ENCODE data around the gene ANKRD39. TPM values are rescaled to one million over a fixed set of nuclear protein-coding genes. Genes with fewer than 3 reads are reported as not detected.

The ANKRD39 gene
- total RNA-seq (2014; rRNA removed) (24.5 and 29.4 TPM in 2 replicates), Bru-seq, nascent RNA (percentile 68 among the genes with signal in this experiment), BruChase-seq, experiment 1, labeled RNA remaining after a 6-hour chase (percentile 62 among the genes with signal in this experiment), BruChase-seq, experiment 2, labeled RNA remaining after a 2-hour chase (percentile 69 among the genes with signal in this experiment)
- long read RNA-seq, full-length matches to known transcripts = 30 of 34 reads
- long read RNA-seq, partial matches to known transcripts = 3 of 34 reads
- long read RNA-seq, other reads (novel, unspliced or antisense) = 1 of 34 reads

- no peak within 1 kb of the TSS; the same call in 1 of the 2 replicates for H3K27ac ChIP-seq (ENCODE audit: low read length)
- no peaks in the 10 kb centered on the region for H3K27me3 ChIP-seq (ENCODE audit: low read length)
- H3K9me3 ChIP-seq (ENCODE audit: low read length) = no peaks in the 10 kb centered on the region
- BruUV-seq (replicated peaks) = TSS peak; percentile 23
- 0 out of 2 replicates have a peak, but pooled peaks cover 4% of the 10 kb centered on the region for H4K20me1 ChIP-seq (ENCODE audit: low read length)
- DNase-seq (peak; percentile 99), ATAC-seq (peak; percentile 89)
- H3K4me1 ChIP-seq (ENCODE audit: insufficient read depth, low read length) = peaks cover 11% of the 10 kb centered on the region
- intact Hi-C loops (cut with micrococcal nuclease) = loop anchor here (1.0 to 5.0 kb wide), 3 partner anchors 59 to 96 kb away; partner anchors contain the start of gene CNNM4
- POLR2A ChIA-PET (ENCODE audit: unreplicated experiment) = no interaction called here
- no peaks in the 10 kb centered on the region for H3K9me2 ChIP-seq (replicated peaks; ENCODE audit: low read length)
- TF ChIP-seq EZH2phosphoT487 (IDR thresholded peaks at IDR 0.05; ENCODE audit: borderline replicate concordance, low read length) = no peak
- no peak for TF ChIP-seq EZH2 (IDR thresholded peaks at IDR 0.05; ENCODE audit: low read length, unreplicated experiment)
- peak; percentile 83 for TF ChIP-seq CTCF (conservative IDR thresholded peaks at IDR 0.05; ENCODE audit: low read depth, low read length)
- H3K36me3 ChIP-seq (ENCODE audit: low read depth, low read length) = no peaks in the 10 kb centered on the region; the same call in 1 of the 2 replicates
- H3K4me2 ChIP-seq (ENCODE audit: low read length) = peak within 1 kb of the TSS; percentile 88
- H2AFZ ChIP-seq (ENCODE audit: low read length) = peak within 1 kb of the TSS; percentile 77
- peaks cover 36% of the 10 kb centered on the region for H3K79me2 ChIP-seq (ENCODE audit: low read length)
- no peaks in the 10 kb centered on the region for H3F3A ChIP-seq (ENCODE audit: low read length, unreplicated experiment)
- peak within 1 kb of the TSS; percentile 73 for H3K4me3 ChIP-seq (ENCODE audit: low read length)
- CTCF ChIA-PET = interaction anchor here (0.6 to 2.5 kb wide), 12 partner anchors 11 to 332 kb away, joined by 3 to 18 read pairs (median 6); partner anchors contain the start of gene ANKRD36
- peak within 1 kb of the TSS; percentile 79 for H3K9ac ChIP-seq (ENCODE audit: low read length)
Observed at GRCh38 chr2:96857667-96858372, at the start of gene ANKRD39. Gene ANKRD39, minus strand, starts transcription at chr2:96858016. Its CDS starts 29 bp downstream, at chr2:96857987.

GRCh38 chr2:96906729-96907114 lies 48.9 kb upstream of the ANKRD39 start:
- ChIA-PET CTCF (no interaction called here), POLR2A (ENCODE audit: unreplicated experiment) (no interaction called here)
- Histone ChIP-seq H3K36me3 (ENCODE audit: low read depth, low read length) (no peaks in the 10 kb centered on the region), H3F3A (ENCODE audit: low read length, unreplicated experiment) (no peaks in the 10 kb centered on the region), H3K27ac (ENCODE audit: low read length) (no peak overlapping the region), H3K4me2 (ENCODE audit: low read length) (no peak overlapping the region), H3K9me2 (replicated peaks; ENCODE audit: low read length) (no peaks in the 10 kb centered on the region), H3K4me1 (ENCODE audit: insufficient read depth, low read length) (no peaks in the 10 kb centered on the region), H3K79me2 (ENCODE audit: low read length) (no peaks in the 10 kb centered on the region), H4K20me1 (ENCODE audit: low read length) (no peaks in the 10 kb centered on the region), H3K9ac (ENCODE audit: low read length) (no peak overlapping the region), H2AFZ (ENCODE audit: low read length) (no peak overlapping the region), H3K4me3 (ENCODE audit: low read length) (no peak overlapping the region), H3K27me3 (ENCODE audit: low read length) (no peaks in the 10 kb centered on the region), H3K9me3 (ENCODE audit: low read length) (no peaks in the 10 kb centered on the region)
- DNase-seq = no peak
- ATAC-seq = no peak
- BruUV-seq (replicated peaks) = no TSS peak
- intact Hi-C loops (cut with micrococcal nuclease) = no loop called here
- TF ChIP-seq CTCF (conservative IDR thresholded peaks at IDR 0.05; ENCODE audit: low read depth, low read length) = no peak
- no peak for TF ChIP-seq EZH2phosphoT487 (IDR thresholded peaks at IDR 0.05; ENCODE audit: borderline replicate concordance, low read length)
- TF ChIP-seq EZH2 (IDR thresholded peaks at IDR 0.05; ENCODE audit: low read length, unreplicated experiment) = no peak

All from PC-3 (cell line).